ENCODE measurements around the gene DENND11.

- no peak for TF ChIP-seq CTCF (IDR thresholded peaks at IDR 0.05; ENCODE audit: low read length)
- no peak for TF ChIP-seq EZH2phosphoT487 (IDR thresholded peaks at IDR 0.05; ENCODE audit: low read length)
These were observed 1.6 kb downstream of the DENND11 start for GRCh38 chr7:141700296-141700847.

All from MM.1S (cell line).